Measurements from ENCODE around the gene SUGCT.

Gene SUGCT

DNA sequence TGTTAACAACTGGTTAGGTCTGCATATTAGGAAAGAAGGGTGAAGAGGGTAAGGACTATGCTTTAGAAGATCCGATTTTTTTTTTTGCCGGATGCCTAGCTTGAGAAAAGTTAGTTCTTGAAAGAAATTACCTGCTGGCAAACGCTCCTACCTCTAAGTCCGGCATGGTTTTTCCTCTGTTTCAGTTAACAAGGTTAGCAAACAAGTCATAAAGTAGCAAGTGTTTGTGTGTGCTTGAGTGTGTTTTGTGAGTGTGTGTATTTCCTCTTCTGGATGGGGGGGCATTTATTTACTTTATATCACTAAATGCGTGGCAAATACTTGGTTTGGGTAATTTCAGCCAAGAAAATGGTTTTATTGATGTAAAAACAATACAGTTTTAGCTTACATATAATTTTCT lies 195.6 kb downstream of the SUGCT start:
- DNase-seq, result no peak

DNA sequence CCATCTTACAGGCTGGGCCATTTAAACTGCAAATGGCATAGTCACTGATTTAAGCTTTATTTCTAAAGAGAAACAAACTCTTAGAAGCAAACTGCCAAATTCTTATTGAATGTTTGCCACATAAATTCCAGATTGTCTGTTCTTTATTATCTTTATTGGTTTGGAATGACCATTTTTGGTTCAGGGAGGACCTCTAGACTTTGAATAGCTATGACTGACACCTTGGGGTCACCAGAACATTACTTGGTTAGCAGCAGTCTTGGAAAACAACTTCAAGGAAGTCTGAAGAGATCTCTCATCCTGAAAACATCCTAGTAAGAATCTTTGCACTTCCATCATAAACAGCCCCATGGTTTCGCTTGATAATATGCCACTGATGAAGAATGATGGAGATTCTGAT lies 197.1 kb downstream of the SUGCT start:
- peak; percentile 83 for DNase-seq

DNA sequence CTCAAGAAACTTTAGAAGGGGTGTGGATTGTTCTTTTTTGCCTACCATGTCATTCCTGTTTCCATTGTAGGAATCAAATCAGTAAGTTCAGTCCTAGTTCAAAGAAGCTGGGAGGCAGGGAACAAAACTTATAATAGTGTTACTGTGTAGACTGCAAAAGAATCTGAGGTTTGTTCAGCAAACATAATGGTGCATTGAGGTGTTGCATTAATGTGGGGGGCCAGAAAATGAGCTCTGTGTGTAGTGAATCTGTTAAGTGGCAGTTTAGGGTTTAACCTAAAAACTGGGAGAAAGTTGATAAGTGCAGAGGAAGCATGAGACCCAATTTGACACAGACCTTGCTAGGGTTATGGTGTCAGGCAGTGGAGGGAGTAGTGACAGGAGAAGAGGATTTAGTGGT lies 197.7 kb downstream of the SUGCT start:
- DNase-seq, result no peak

DNA sequence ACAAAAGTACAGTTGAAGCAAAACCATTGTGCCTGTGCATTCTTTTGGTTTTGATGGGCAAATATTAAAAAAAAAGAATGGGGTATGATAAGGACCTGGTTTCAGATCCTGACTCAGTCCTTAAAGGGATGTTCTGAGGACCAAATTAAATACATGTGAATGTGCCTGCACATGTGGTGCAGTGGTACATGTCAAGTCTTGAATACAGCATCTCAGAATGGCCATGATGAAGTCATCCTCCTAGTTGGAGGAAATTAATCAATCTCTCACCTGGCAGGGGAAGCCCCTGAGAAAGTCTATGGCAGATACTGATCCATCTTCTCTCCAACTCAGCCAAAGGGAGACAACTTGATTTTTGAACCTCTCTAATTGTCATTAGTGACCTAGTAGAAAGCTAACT lies 207.0 kb downstream of the SUGCT start:
- no peak for DNase-seq

DNA sequence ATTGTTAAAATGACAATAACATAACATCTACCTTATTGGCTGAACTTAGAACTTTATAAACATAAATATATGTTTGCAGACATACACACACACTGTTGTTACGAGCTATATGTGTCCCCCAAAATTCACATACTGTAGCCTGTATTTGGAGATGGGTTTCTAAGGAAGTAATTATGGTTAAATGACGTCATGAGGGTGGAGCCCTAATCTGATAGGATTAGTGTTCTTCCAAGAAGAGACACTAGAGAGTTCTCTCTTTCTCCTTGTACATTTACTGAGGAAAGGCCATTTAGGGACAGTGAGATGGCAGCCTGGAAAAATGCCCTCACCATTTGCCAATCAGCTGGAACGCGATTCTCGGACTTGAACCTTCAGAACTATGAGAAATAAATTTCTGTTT lies 211.7 kb downstream of the SUGCT start:
- no peak for DNase-seq

DNA sequence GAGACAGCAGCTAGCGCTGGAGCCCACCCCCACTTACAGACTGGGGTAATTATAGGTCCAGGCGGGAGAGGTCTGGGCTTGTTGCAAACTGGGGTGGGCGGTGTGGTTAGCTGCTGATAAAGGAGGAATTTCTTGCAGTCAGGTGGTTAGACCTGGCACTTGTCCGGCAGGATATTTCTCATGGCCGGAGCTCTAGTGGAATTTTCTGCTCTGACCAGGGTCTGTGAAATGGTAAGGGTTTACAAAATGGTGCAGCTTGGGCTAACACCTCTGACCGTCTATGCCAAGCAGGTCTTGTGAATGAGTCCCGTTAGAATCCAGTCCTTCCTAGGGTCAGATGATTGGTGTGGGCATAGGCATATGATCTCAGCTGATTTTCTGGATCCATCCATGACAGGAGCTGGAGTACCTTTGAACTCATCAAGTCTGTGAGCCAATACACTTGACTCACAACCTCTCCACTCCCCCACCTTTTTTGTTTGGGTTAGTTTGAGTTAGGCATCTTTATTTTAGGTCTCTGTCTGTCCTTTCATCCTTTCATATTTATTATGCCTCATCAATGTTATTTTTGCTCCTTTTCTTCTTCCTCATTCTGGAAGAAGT lies 213.4 kb downstream of the SUGCT start:
- no peak for DNase-seq

DNA sequence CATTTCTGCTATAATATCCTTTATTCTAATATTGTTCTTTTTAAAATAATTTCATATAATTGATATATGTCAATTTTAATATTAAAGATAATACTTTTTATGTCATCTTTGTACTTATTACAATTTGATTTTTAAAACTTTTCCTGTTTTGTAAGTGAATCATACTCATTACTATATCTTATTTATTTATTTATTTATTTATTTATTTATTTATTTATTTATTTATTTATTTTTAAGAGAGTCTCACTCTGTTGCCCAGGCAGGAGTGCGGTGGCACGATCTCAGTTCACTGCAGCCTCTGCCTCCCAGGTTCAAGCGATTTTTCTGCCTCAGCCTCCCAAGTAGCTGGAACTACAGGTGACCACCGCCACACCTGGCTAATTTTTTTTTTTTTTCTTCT lies 215.3 kb downstream of the SUGCT start:
- no peak for DNase-seq

DNA sequence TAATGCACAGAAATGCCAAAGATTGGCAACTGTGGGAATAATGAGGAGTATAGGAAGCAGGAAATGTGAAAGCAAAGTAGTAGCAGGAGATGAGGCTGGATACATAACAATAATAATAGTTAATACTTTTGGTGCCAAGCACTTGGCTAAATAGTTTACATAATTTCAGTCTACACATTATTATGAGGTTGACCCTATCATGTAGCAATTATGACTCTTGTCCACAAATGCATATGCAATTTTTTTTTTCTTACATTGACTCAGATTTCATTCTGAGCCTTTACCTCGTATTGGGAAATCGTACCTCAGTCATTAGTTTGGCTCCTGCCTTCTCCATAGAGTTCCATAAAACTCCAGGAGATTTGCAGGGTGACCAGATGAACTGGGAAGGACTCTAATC lies 219.9 kb downstream of the SUGCT start:
- no peak for DNase-seq

DNA sequence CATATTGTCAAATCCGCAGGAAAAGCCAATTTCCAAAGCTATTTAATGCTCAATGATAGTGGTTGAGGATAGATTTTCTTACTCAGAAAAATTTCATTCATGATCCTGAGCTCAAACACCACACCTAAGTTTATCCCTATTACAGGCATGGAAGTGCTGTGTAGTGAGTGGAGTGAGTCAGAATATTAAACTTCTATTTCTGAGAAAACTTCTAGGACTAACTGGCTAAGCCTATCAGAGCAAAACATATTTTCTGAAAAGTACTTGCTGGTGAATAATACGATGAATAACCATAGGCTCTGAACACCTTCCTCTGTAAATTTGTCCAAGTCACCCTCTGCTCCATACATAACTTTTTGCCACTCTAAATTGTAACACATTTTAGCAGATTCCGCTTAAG lies 221.5 kb downstream of the SUGCT start:
- peak; percentile 44 for DNase-seq

DNA sequence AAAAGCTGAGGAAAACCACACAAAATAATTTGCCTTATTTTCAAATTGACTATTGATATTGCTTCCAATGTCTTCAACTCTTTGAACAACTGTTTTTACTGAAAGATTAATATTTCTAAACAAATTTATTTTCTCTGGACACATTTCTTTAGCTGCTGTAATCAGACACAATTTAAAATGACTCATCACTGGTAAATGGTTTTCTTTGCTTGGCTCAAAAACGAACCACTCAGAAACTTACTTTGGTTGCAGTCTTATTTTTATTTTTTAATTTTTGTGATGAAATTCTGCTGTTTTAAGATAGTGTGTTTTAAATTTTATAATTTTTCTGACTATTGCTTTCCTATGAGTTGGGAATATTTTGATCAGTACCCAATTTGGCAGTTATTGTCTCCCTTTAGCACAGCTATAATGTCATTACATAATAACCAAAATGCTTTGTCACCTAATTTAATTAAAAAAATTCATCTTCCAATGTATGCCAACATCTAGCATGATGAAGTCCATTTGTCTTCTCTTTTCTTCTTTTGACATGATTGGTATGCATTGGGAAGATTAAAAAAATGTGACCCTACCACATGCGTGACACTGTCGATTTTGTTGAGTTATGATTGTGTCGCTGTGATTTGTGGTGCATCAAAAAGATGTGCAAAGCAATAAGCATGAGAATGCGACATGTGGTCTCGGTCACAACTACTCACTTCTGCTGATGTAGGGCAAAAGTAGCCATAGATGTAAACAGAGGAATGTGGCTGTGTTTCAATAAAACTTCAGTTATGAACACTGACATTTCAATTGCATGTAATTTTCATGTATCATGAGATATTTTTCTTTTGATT lies 222.3 kb downstream of the SUGCT start:
- DNase-seq, result peak; percentile 61

DNA sequence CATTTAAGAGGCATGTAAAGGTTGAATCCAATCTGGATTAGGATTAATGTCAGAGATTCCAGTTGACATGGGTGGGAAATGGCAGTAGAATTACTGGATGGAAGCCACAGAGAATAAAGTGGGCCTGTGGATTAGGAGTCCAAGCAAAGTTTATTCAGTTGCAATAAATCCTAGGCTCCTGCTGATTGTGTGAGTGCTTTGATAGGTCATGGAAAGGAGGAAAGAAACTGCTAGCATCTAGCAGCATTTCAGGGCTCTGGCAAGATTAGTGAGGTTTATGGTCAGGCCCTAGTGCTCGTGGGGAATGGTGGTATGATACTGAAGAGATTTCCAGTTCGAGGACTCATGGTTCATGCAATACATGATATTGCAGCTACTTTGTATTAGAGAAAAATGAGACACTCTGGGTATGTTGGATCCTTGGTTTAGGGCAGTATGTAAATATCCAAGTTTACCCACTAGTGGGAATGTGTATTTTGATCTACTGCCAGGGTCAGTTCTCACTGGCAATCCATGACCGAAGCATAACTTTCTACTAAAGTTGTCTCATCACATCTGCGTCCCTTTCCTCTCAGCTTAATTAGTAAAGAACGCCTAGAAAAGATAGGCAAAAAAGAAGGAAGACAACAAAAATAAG lies 235.0 kb downstream of the SUGCT start:
- DNase-seq, result no peak

DNA sequence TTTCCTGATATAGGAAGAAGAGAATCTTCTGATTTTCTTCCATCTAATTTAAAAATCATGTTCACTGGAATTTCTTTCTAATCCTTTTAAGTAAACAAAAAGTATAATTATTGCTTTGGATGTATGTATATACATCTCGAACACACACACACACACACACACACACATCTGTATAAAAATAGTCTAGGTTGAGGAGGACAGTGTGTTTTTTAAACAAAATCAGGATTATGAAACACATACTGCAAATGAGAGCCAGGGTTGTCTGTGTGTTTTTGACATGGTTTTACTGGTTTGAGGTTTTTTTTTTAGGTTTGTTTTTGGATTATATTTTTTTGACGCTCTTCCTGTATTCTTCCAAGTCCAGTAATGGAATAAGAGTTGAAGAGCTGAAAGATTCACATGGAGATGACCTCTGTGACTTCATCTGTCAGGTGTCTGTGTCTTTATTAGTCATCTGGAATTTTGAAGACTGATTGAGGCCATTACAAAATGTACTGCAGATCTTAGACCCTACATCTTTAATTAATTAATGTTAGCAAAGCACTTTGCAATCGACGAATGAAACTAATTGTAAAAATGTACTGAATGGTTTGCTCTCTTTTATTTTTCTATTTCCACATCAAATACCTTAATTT lies 237.1 kb downstream of the SUGCT start:
- DNase-seq, result no peak

DNA sequence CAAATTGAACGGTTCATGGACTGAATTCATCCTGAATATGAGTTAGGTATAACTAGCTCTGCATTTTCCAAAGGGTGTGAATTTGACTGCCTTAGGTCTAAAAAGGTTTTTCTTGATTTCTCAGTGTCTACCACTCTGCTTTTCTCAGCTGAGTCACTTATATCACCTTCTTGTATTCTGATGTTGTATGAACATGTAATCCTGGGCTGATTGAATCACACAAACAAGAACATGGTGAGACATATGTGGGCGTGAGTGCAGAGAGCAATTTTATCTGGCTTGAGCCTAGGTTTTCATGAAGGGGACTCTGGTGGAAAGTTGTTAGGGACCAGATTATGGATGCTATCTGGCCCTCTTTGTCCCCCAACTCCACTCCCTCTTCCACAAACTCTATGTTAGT lies 239.8 kb downstream of the SUGCT start:
- no peak for DNase-seq

DNA sequence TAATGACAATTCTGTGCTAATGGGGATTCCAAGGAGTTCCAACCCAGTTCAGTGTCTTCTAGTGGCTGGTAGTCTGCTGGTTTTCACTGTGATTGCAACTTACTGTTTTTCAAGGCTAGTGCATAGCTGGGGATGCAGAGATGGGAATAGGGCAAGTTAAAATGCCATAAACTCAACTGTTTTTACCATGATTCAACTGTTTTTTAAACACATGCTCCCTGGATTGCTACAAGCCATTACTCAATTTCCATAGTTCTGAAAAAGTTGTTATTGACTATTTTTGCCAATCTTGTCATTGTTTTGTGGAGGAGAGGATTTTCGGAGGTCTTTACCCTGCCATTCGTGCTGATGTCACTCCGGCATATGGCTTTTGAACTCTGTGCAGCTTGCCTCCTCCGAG lies 245.3 kb downstream of the SUGCT start:
- no peak for DNase-seq

DNA sequence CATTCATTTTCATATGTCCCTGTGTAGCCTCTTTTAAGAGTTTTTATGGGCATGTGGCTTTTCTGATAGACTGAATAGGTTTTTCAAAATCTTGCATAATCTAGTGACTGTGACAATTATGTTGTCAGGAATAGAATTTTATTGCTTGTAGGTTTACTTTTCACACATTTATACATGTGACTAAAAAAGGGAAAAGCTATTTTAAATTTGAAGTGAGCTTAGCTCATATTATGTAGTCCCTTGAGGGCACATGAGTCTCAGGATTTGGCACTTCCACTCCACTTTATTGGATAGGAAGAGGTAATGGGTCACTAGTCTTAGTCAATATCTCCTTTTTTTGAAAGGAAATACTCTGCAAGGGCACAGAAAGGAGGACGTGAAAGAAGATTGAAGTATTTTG lies 247.3 kb downstream of the SUGCT start:
- DNase-seq, result no peak

DNA sequence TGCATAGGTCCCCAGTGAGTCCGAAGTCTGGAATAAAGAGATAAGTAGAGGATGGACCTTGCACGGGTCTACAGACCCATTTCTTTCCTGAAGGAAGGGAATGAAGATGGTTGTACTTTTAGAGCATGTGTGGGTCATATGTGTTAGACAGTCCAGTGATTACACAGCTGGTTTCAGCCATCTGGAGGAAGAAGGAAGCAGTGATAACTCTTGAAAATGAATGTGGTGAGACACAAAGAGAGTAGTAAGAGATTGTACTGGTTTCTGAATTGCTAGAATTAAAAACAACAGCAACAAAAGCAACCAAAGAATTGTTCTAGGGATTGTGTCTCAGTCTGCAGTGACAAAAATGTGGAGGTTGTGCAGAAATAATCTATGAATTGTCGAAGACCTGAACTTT lies 258.9 kb downstream of the SUGCT start:
- DNase-seq, result no peak

DNA sequence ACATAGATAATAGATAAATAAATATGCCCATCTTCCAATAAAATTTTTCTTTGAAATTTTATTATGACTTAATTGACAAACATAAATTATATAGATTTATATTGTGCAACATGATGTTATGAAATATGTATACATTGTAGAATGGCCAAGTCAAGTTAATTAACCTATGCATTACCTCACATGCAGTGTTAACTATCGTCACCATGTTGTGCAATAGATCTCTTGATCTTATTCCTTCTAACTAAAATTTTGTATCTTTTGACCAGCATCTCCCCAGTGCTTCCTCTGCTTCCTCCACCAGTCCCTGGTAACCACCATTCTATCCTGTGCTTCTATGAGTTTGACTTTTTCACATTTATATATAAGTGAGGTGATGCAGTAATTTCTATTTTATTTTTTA lies 259.6 kb downstream of the SUGCT start:
- DNase-seq, result no peak

DNA sequence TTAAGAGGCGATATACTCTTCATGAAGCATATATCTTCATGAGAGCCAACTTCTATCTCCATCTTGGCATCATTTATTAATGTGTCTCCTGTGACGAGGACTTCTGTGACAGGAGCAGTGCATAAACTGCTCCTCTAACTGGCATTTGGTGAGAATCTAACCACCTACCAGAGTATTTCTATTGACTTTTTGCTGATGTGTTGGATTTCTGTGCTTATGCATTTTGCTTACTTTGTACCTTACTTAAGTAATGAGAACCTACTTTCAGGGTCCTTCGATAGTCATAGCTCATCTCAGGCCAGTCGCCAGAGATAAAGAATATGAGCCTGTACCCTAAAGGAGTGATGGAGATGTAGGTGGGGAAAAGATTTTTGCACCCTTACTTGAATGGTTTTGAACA lies 265.7 kb downstream of the SUGCT start:
- no peak for DNase-seq

DNA sequence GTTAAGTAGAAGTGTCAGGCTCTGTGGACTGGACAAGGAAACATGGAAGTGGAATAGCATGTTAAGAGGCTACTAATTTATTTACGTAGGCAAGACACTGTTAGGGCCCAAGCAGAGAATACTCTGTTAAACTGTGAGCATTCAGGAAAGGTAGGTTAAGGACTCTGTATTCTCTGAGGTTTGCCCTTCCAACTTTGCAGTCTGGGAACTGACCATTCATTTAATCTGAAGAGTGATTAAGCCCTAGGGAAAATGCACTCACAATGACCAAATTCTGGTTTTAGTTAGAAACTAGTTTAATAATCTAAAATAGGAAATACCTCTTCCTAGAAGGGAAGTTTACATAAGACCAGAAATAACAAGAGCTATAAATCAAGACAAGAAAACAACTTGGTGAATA lies 266.6 kb downstream of the SUGCT start:
- DNase-seq, result no peak

DNA sequence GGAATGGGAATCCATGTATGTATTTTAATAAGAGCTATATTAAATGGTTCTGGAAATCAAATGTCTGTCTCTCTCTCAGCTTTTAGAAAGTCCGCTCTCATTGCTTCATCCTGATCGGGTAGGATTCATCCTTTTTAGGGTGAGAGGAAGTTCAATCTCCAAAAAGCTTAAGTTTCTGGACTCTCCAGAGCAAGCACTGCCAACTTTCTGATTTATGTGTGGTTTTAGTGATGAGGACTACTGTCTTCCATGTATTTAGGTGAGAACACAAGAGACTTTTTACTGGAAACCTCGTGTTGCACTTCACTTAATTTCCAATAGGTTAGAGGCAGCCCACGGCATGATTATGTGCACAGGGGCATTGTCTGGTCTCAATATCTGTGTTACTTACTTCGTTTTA lies 267.9 kb downstream of the SUGCT start:
- no peak for DNase-seq

DNA sequence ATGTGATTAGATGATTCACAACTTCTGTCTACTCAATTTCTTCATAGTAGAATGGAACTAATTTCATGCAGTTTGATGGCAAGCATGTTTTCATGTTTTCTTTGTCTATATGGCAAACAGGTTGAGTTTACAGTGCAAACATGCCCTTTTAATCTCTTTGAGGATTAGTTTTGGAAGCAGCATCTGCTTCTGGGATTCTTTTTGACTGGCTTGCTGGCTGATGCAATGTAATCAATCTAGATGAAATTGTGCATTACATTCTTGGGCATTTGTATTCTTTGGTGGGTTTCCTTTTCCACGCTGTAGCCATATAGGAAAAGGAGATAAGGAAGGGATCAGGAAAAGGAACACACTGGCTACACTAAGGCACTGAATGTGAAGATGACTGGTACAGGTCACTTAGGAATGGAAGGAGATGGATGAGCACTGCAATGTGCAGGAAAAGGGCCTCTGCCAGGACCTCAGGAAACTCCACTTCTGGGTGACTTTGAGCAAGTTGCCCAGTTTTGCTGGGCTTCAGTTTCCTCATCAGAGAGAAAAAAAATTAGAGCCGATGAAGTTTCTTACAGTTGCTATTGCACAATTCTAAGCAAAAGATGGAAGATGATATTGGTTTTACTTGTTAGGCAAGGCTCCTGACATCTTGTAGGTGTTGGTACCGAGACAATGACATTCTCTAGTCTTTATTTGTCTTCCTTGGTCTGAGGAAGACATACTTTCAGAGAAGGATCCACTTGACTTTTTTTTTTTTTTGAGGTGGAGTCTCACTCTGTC lies 269.1 kb downstream of the SUGCT start:
- DNase-seq, result peak; percentile 33

DNA sequence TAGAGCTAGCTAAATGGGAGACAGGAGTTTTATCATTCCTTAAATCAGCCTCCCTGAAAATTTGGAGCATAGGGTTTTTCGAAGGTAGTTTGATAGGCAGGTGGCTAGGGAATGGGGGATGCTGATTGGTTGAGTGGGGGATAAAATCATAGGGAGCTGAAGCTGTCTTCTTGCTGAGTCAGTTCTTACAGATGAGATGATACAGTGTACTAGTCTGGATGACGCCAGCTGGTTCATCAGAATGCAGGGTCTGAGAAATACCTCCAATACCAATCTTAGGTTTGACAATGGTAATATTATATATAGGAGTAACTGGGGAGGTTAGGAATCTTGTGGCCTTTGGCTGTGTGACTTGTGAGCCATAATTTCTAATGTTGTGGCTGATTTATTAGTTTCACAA lies 271.2 kb downstream of the SUGCT start:
- DNase-seq, result no peak

DNA sequence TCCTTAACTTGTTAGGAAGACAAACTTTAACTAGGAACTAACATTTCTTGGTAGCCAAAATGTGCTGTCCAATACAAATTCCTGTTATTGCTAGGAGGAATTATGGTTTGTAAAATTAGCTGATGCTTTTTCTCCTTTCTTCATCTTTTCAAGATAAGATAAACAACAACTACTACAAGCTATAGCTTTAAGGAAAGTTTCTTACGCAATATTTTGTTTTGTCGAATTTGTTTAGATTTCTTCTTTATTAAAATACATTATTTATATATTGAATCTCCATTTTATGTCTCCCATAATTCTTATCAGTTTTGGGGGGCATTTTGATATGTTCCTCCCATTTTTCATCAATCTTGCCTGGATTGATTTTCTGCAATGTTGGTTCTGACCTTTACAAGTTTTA lies 277.5 kb downstream of the SUGCT start:
- DNase-seq, result no peak
